Choroid plexus epithelial cell (primary cell): ENCODE data around the gene PIF1.
A peak's percentile ranks its signal among the peaks of the same experiment; 100 is the strongest.

Experiments used
- DNase-seq: peaks from one replicate; pipeline ENCODE4 v3.0.0-alpha.2; 2010; ENCODE audit warnings: low read depth
- H3K4me3 ChIP-seq: 2 replicates; pipeline ENCODE4 v1.5.1; 2011; ENCODE audit warnings: low read depth, mild to moderate bottlenecking, control low read depth, low read length, moderate library complexity
- CTCF ChIP-seq: conservative IDR thresholded peaks from 2 replicates; pipeline ENCODE4 v1.5.1; 2011; ENCODE audit warnings: low read depth, mild to moderate bottlenecking, control low read depth, inconsistent platforms, low read length, moderate library complexity

Gene PIF1

GRCh38 chr15:64855205-64855975, 29.9 kb upstream of the PIF1 start:
- DNase-seq, result no peak
- no peak for TF ChIP-seq CTCF
- no peak overlapping the region for H3K4me3 ChIP-seq

GRCh38 chr15:64854526-64854925, 29.1 kb upstream of the PIF1 start:
- TF ChIP-seq CTCF, result no peak
- H3K4me3 ChIP-seq, result no peak overlapping the region
- no peak for DNase-seq

- no peak overlapping the region for H3K4me3 ChIP-seq
- no peak for TF ChIP-seq CTCF
- no peak for DNase-seq
Observed at GRCh38 chr15:64854041-64854440, 28.6 kb upstream of the PIF1 start.

- no peak overlapping the region for H3K4me3 ChIP-seq
- DNase-seq, result peak; percentile 94
- no peak for TF ChIP-seq CTCF
Observed at GRCh38 chr15:64851503-64851840, 26.0 kb upstream of the PIF1 start.

- TF ChIP-seq CTCF, result no peak
- no peak overlapping the region for H3K4me3 ChIP-seq
- no peak for DNase-seq
Observed at GRCh38 chr15:64850778-64851502, 25.5 kb upstream of the PIF1 start.

- no peak for TF ChIP-seq CTCF
- no peak for DNase-seq
- no peak overlapping the region for H3K4me3 ChIP-seq
Observed at GRCh38 chr15:64847876-64848716, 22.6 kb upstream of the PIF1 start.
